Measurements from ENCODE around the gene PAQR3. TPM values are rescaled to one million over a fixed set of nuclear protein-coding genes. Genes with fewer than 3 reads are reported as not detected.

PAQR3 gene
- total and polyA plus RNA-seq, 5 donors from 2014 or later: 6.5 to 23.5 (median 11.2) TPM

- ATAC-seq (ENCODE audit: low read depth in 2 of 2) (no peak), DNase-seq (no peak)
- Mint-ChIP-seq H3K36me3 (peaks cover 11% of the 10 kb centered on the region), H3K27me3 (no peaks in the 10 kb centered on the region), H3K27ac (no peak overlapping the region), H3K4me3 (no peak overlapping the region), H3K9me3 (no peaks in the 10 kb centered on the region), H3K4me1 (peaks cover 2 to 6% (median 3%) of the 10 kb centered on the region in 4 donors)
- H3K9me3 ChIP-seq (ENCODE audit: control insufficient read depth in 2 of 2, low read length in 2 of 2): no peaks in the 10 kb centered on the region
- no peak overlapping the region for H3K4me3 ChIP-seq (ENCODE audit: low read depth, low read length)
- H3K27me3 ChIP-seq (ENCODE audit: control insufficient read depth, insufficient read depth, low read length): no peaks in the 10 kb centered on the region
- H3K4me1 ChIP-seq (ENCODE audit: control insufficient read depth, insufficient read depth, low read length, poor library complexity, severe bottlenecking): no peaks in the 10 kb centered on the region
- no peaks in the 10 kb centered on the region for H3K36me3 ChIP-seq (ENCODE audit: control insufficient read depth, insufficient read depth, low read length)
- no peak overlapping the region for H3K27ac ChIP-seq (ENCODE audit: insufficient read depth, low read length, poor library complexity, severe bottlenecking)
Measured at GRCh38 chr4:78865451-78865850, 73.8 kb downstream of the PAQR3 start.

- Histone ChIP-seq H3K9me3 (ENCODE audit: control insufficient read depth in 2 of 2, low read length in 2 of 2) (no peaks in the 10 kb centered on the region), H3K36me3 (ENCODE audit: control insufficient read depth, insufficient read depth, low read length) (no peaks in the 10 kb centered on the region), H3K4me1 (ENCODE audit: control insufficient read depth, insufficient read depth, low read length, poor library complexity, severe bottlenecking) (no peaks in the 10 kb centered on the region), H3K27me3 (ENCODE audit: control insufficient read depth, insufficient read depth, low read length) (no peaks in the 10 kb centered on the region), H3K4me3 (ENCODE audit: low read depth, low read length) (no peak overlapping the region), H3K27ac (ENCODE audit: insufficient read depth, low read length, poor library complexity, severe bottlenecking) (no peak overlapping the region)
- H3K36me3 Mint-ChIP-seq: peaks cover 16% of the 10 kb centered on the region
- no peaks in the 10 kb centered on the region for H3K9me3 Mint-ChIP-seq
- ATAC-seq (ENCODE audit: low read depth in 2 of 2) (peak in 1 of 2 donors; percentile 45), DNase-seq (peak in 2 of 3 donors; percentile 71 to 86)
- no peak overlapping the region for H3K4me3 Mint-ChIP-seq
- H3K27me3 Mint-ChIP-seq: no peaks in the 10 kb centered on the region
- H3K4me1 Mint-ChIP-seq: peaks cover 2 to 6% (median 3%) of the 10 kb centered on the region in 4 donors
- H3K27ac Mint-ChIP-seq: no peak overlapping the region
Measured at GRCh38 chr4:78864405-78865024, 74.7 kb downstream of the PAQR3 start.

- Histone ChIP-seq H3K36me3 (ENCODE audit: control insufficient read depth, insufficient read depth, low read length) (no peaks in the 10 kb centered on the region), H3K27ac (ENCODE audit: insufficient read depth, low read length, poor library complexity, severe bottlenecking) (no peak overlapping the region), H3K4me1 (ENCODE audit: control insufficient read depth, insufficient read depth, low read length, poor library complexity, severe bottlenecking) (no peaks in the 10 kb centered on the region), H3K27me3 (ENCODE audit: control insufficient read depth, insufficient read depth, low read length) (no peaks in the 10 kb centered on the region), H3K4me3 (ENCODE audit: low read depth, low read length) (no peak overlapping the region), H3K9me3 (ENCODE audit: control insufficient read depth in 2 of 2, low read length in 2 of 2) (no peaks in the 10 kb centered on the region)
- Mint-ChIP-seq H3K4me1 (peaks cover 2 to 6% (median 3%) of the 10 kb centered on the region in 4 donors), H3K4me3 (no peak overlapping the region), H3K36me3 (peaks cover 18% of the 10 kb centered on the region), H3K9me3 (no peaks in the 10 kb centered on the region), H3K27ac (no peak overlapping the region), H3K27me3 (no peaks in the 10 kb centered on the region)
- ATAC-seq (ENCODE audit: low read depth in 2 of 2): no peak
- no peak for DNase-seq
Measured at GRCh38 chr4:78863991-78864390, 75.2 kb downstream of the PAQR3 start.

GRCh38 chr4:78863254-78863869 lies 75.9 kb downstream of the PAQR3 start:
- Histone ChIP-seq H3K27ac (ENCODE audit: insufficient read depth, low read length, poor library complexity, severe bottlenecking) (no peak overlapping the region), H3K36me3 (ENCODE audit: control insufficient read depth, insufficient read depth, low read length) (no peaks in the 10 kb centered on the region), H3K9me3 (ENCODE audit: control insufficient read depth in 2 of 2, low read length in 2 of 2) (no peaks in the 10 kb centered on the region), H3K4me1 (ENCODE audit: control insufficient read depth, insufficient read depth, low read length, poor library complexity, severe bottlenecking) (no peaks in the 10 kb centered on the region), H3K27me3 (ENCODE audit: control insufficient read depth, insufficient read depth, low read length) (no peaks in the 10 kb centered on the region), H3K4me3 (ENCODE audit: low read depth, low read length) (no peak overlapping the region)
- Mint-ChIP-seq H3K4me3 (no peak overlapping the region), H3K27ac (no peak overlapping the region), H3K9me3 (no peaks in the 10 kb centered on the region), H3K36me3 (peaks cover 13% of the 10 kb centered on the region), H3K4me1 (peaks cover 2 to 6% (median 3%) of the 10 kb centered on the region in 4 donors), H3K27me3 (no peaks in the 10 kb centered on the region)
- DNase-seq (no peak), ATAC-seq (ENCODE audit: low read depth in 2 of 2) (no peak)

- no peak for DNase-seq
- ATAC-seq (ENCODE audit: low read depth in 2 of 2): no peak
- Mint-ChIP-seq H3K9me3 (no peaks in the 10 kb centered on the region), H3K36me3 (peaks cover 7% of the 10 kb centered on the region), H3K4me3 (no peak overlapping the region), H3K4me1 (peaks cover 2 to 6% (median 3%) of the 10 kb centered on the region in 4 donors), H3K27ac (no peak overlapping the region), H3K27me3 (no peaks in the 10 kb centered on the region)
- H3K4me1 ChIP-seq (ENCODE audit: control insufficient read depth, insufficient read depth, low read length, poor library complexity, severe bottlenecking): no peaks in the 10 kb centered on the region
- no peaks in the 10 kb centered on the region for H3K36me3 ChIP-seq (ENCODE audit: control insufficient read depth, insufficient read depth, low read length)
- H3K4me3 ChIP-seq (ENCODE audit: low read depth, low read length): no peak overlapping the region
- H3K9me3 ChIP-seq (ENCODE audit: control insufficient read depth in 2 of 2, low read length in 2 of 2): no peaks in the 10 kb centered on the region
- no peak overlapping the region for H3K27ac ChIP-seq (ENCODE audit: insufficient read depth, low read length, poor library complexity, severe bottlenecking)
- H3K27me3 ChIP-seq (ENCODE audit: control insufficient read depth, insufficient read depth, low read length): no peaks in the 10 kb centered on the region
Measured at GRCh38 chr4:78862314-78862737, 76.9 kb downstream of the PAQR3 start.

Other genes with a start within 250 kb of the PAQR3 start
- gene BMP2K, start 163.1 kb downstream of the PAQR3 start, total RNA-seq: 7.8 TPM
- 1 to 10 TPM; 1.2 to 2.2 (median 1.8) TPM for gene BMP2K, start 163.1 kb downstream of the PAQR3 start, polyA plus RNA-seq